WTC11 (cell line): ENCODE measurements around the gene PRKACB.

Experiments
- GRHL2 ChIP-seq: fragments of 250-450 bp; sonication (Bioruptor Pico); IDR thresholded peaks from 2 replicates; pipeline ENCODE4 v1.8.0; 2022; ENCODE audit warnings: mild to moderate bottlenecking, moderate library complexity; ENCODE audit not compliant: insufficient replicate concordance, severe bottlenecking
- TF ChIP-seq, protein P1 (sequence below): fragments of 200-600 bp; IDR thresholded peaks from 2 replicates; pipeline ENCODE4 v1.8.0; 2022; ENCODE audit warnings: antibody characterized with exemption
- TF ChIP-seq, protein P2 (sequence below): sonication (generic); formaldehyde crosslinking; IDR thresholded peaks from 2 replicates; pipeline ENCODE4 v1.8.1; 2022; ENCODE audit warnings: low read depth, missing genetic modification reagents, borderline replicate concordance

DNA sequence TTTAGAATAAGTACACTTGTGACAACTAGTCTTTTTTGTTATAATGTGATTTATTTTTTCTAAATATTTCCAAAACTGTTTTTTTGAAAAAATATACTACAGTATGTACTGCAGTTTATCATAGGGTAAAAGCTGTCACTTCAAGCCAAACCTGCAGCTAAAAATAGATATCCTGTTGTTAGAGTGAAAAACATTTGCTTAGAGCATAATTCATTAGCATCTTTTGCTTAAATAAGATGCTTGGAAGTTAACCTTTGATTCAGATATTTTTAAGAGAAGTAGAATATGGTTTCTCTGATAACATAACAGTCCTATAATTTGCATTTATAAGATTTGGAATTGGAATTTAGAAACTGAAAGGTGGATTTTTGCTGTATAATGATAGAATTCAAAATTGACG lies 21.5 kb downstream of the PRKACB start:
- TF ChIP-seq, protein P1, sequence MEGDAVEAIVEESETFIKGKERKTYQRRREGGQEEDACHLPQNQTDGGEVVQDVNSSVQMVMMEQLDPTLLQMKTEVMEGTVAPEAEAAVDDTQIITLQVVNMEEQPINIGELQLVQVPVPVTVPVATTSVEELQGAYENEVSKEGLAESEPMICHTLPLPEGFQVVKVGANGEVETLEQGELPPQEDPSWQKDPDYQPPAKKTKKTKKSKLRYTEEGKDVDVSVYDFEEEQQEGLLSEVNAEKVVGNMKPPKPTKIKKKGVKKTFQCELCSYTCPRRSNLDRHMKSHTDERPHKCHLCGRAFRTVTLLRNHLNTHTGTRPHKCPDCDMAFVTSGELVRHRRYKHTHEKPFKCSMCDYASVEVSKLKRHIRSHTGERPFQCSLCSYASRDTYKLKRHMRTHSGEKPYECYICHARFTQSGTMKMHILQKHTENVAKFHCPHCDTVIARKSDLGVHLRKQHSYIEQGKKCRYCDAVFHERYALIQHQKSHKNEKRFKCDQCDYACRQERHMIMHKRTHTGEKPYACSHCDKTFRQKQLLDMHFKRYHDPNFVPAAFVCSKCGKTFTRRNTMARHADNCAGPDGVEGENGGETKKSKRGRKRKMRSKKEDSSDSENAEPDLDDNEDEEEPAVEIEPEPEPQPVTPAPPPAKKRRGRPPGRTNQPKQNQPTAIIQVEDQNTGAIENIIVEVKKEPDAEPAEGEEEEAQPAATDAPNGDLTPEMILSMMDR, result no peak
- TF ChIP-seq, protein P2, sequence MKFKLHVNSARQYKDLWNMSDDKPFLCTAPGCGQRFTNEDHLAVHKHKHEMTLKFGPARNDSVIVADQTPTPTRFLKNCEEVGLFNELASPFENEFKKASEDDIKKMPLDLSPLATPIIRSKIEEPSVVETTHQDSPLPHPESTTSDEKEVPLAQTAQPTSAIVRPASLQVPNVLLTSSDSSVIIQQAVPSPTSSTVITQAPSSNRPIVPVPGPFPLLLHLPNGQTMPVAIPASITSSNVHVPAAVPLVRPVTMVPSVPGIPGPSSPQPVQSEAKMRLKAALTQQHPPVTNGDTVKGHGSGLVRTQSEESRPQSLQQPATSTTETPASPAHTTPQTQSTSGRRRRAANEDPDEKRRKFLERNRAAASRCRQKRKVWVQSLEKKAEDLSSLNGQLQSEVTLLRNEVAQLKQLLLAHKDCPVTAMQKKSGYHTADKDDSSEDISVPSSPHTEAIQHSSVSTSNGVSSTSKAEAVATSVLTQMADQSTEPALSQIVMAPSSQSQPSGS (CRISPR knock-in tag), result no peak
- no peak for TF ChIP-seq GRHL2 (CRISPR knock-in tag)
